Lower leg skin (tissue), 4 donors: ENCODE measurements around the gene CKS1B. TPM values are rescaled to one million over a fixed set of nuclear protein-coding genes. Genes with fewer than 3 reads are reported as not detected.

Experiments used
- DNase-seq, 2 donors: peaks; one replicate each; pipeline ENCODE4 v3.0.0-alpha.2; 2019; ENCODE audit warnings: low spot score in 2 of 2
- H3K4me3 ChIP-seq: fragments of 200-600 bp; sonication (generic); 2 replicates; pipeline ENCODE4 v1.5.1; 2017; ENCODE audit warnings: mild to moderate bottlenecking, low read depth; ENCODE audit not compliant: poor library complexity, severe bottlenecking
- CTCF ChIP-seq, 3 donors: fragments of 450-650 bp; IDR thresholded peaks; one replicate each; pipeline ENCODE4 v1.5.1; 2016; ENCODE audit warnings: antibody characterized with exemption in 3 of 3, mild to moderate bottlenecking in 3 of 3, moderate library complexity in 2 of 3
- POLR2A ChIP-seq, 2 donors: fragments of 450-650 bp; IDR thresholded peaks; one replicate each; pipeline ENCODE4 v1.6.1; 2016 to 2017; ENCODE audit warnings: antibody characterized with exemption in 2 of 2, mild to moderate bottlenecking in 1 of 2, moderate library complexity in 1 of 2
- WGBS, 2 donors: methylation state at CpG; one replicate each; pipeline ENCODE4 v1.1.5; 2018; 5-methylcytosine and 5-hydroxymethylcytosine counted together
- intact Hi-C: fragments of 100-400 bp; cut with DNase I; formaldehyde crosslinking; loops from one replicate; pipeline ENCODE4 v1.15.0; 2023; ENCODE audit warnings: low total_unique reads
- microRNA-seq, 2 donors: library from miRNA; unstranded; fragments of <30 nt; microRNA quantifications; one replicate each; pipeline ENCODE4, GENCODE V29; 2016; ENCODE audit warnings: borderline replicate concordance in 2 of 2, borderline number of aligned reads in 1 of 2
- total RNA-seq, 4 donors: library from RNA; depleted of rRNA; stranded (reverse); fragments of >200 nt; gene quantifications; one replicate each; pipeline ENCODE4 v1.1.0, GENCODE V29; 2016

CKS1B gene
- total RNA-seq, 4 donors from 2014 or later, result 40.0 to 58.7 (median 45.3) TPM

DNA sequence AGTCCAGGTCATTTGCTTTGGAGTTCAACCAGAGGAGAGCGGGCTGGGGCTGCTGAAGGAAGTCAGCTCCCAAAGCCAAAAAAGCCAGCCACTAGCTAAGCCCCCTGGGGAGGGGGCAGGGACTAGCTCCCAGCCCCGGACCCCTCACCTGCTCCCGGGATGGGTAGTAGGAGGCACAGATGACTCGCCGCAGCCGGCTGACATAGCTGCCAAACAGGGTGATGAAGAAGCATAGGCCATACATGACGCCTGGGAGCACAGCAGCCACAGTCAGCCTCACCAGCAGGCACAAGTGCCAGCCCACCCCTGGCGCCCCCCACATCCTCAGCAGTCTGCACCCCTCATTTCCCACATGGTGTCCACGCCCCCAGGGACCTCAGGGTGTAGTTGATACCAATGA is 51.7 kb downstream of the CKS1B start:
- no peak for TF ChIP-seq POLR2A (IDR thresholded peaks at IDR 0.05)
- TF ChIP-seq CTCF (IDR thresholded peaks at IDR 0.05), result no peak
- no peak for DNase-seq
- intact Hi-C loops, result no loop called here
- WGBS, 2 donors, result 63 to 70% methylated on average over 9 of the region's 9 CpGs
- no peak overlapping the region for H3K4me3 ChIP-seq

DNA sequence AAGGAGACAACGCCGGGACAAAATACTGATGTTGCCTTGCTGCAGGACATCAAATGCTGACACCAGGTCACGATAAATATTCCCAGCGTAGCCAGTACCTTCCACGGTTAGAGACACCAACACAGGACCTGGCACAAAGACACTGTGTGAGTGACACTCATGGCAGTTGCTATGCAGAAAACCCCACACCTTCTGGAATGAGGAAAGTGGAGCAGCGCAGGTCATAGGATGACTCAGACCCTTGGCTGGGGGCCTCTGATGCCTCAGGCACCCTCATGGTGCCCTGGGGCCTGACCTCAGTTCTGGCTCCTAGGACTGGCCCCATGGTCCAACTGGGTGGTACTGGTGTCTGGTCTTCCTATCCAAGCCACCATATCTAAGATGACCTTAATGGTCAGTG is 52.1 kb downstream of the CKS1B start:
- 76 to 80% methylated on average over 6 of the region's 6 CpGs for WGBS, 2 donors
- TF ChIP-seq CTCF (IDR thresholded peaks at IDR 0.05), result no peak
- TF ChIP-seq POLR2A (IDR thresholded peaks at IDR 0.05), result no peak
- DNase-seq, result no peak
- H3K4me3 ChIP-seq, result no peak overlapping the region
- intact Hi-C loops, result no loop called here

Small RNA genes lying within 50 kb of the gene (microRNA-seq; reads per million reads assigned to microRNA genes)
- gene MIR4258, result 0 reads per million in 2 donors

Other genes with a start within 250 kb of the CKS1B start
- 1 to 10 TPM in 1 of 4 donors, under 1 TPM in 3; 0.13 to 2.1 (median 0.36) TPM for gene KCNN3, start 104.4 kb upstream of the CKS1B start, total RNA-seq
- gene PMVK, start 38.0 kb upstream of the CKS1B start, total RNA-seq, result 10 to 100 TPM; 20.6 to 37.0 (median 33.3) TPM
- gene PBXIP1, start 18.6 kb upstream of the CKS1B start, total RNA-seq, result 10 to 100 TPM; 52.1 to 84.1 (median 63.7) TPM
- 10 to 100 TPM; 31.9 to 38.0 (median 36.3) TPM for gene PYGO2, start 12.9 kb upstream of the CKS1B start, total RNA-seq
- gene SHC1, start 3.9 kb upstream of the CKS1B start, total RNA-seq, result 10 to 100 TPM; 45.4 to 68.9 (median 66.4) TPM
- gene FLAD1, start 8.7 kb downstream of the CKS1B start, total RNA-seq, result 10 to 100 TPM; 38.7 to 45.3 (median 41.6) TPM
- gene LENEP, start 18.9 kb downstream of the CKS1B start, total RNA-seq, result 1 to 10 TPM in 1 of 4 donors, not detected in 3; 1.4 TPM
- 100 to 1,000 TPM; 270 to 295 (median 286) TPM for gene ZBTB7B, start 28.1 kb downstream of the CKS1B start, total RNA-seq
- gene DCST2, start 59.1 kb downstream of the CKS1B start, total RNA-seq, result 10 to 100 TPM in 1 of 4 donors, 1 to 10 TPM in 3; 3.8 to 11.5 (median 6.3) TPM
- gene DCST1, start 59.1 kb downstream of the CKS1B start, total RNA-seq, result 1 to 10 TPM in 2 of 4 donors, under 1 TPM in 2; 0.38 to 3.6 (median 0.87) TPM
- 100 to 1,000 TPM; 232 to 289 (median 279) TPM for gene ADAM15, start 76.6 kb downstream of the CKS1B start, total RNA-seq
- gene EFNA4, start 89.1 kb downstream of the CKS1B start, total RNA-seq, result 10 to 100 TPM; 29.5 to 66.6 (median 52.9) TPM
- gene EFNA3, start 104.2 kb downstream of the CKS1B start, total RNA-seq, result 100 to 1,000 TPM; 111 to 150 (median 129) TPM
- gene EFNA1, start 153.2 kb downstream of the CKS1B start, total RNA-seq, result 100 to 1,000 TPM; 125 to 235 (median 185) TPM
- 10 to 100 TPM; 33.3 to 59.4 (median 43.7) TPM for gene SLC50A1, start 161.2 kb downstream of the CKS1B start, total RNA-seq
- gene DPM3, start 165.8 kb downstream of the CKS1B start, total RNA-seq, result 10 to 100 TPM; 19.2 to 74.7 (median 36.9) TPM
- 100 to 1,000 TPM in 2 of 4 donors, 10 to 100 TPM in 2; 48.6 to 109 (median 97.6) TPM for gene KRTCAP2, start 198.6 kb downstream of the CKS1B start, total RNA-seq
- 1 to 10 TPM in 1 of 4 donors, under 1 TPM in 2, not detected in 1; 0.17 to 1.2 (median 0.62) TPM for gene TRIM46, start 199.2 kb downstream of the CKS1B start, total RNA-seq
- 10 to 100 TPM; 15.6 to 26.6 (median 20.2) TPM for gene THBS3, start 233.2 kb downstream of the CKS1B start, total RNA-seq
- gene MTX1, start 234.0 kb downstream of the CKS1B start, total RNA-seq, result 10 to 100 TPM; 20.5 to 54.8 (median 40.8) TPM